Measurements from ENCODE around the gene ZCCHC9.
"Not testable (repeated sequence)": the region's sequence is repeated elsewhere in the genome, so short reads cannot be mapped to it uniquely, and the experiment has no call there.

Gene ZCCHC9

GRCh38 chr5:81301271-81302015 lies at the start of gene ZCCHC9:
ZCCHC9 (plus strand) TSS chr5:81301587; CDS start chr5:81304758, 3,171 bp downstream.
- H3K27ac ChIP-seq (ENCODE audit: low read depth, low read length): peak within 1 kb of the TSS; percentile 23
- H3K9me3 ChIP-seq (ENCODE audit: control insufficient read depth, insufficient read depth, low read depth, low read length): no peaks in the 10 kb centered on the region
- peak within 1 kb of the TSS; percentile 83 for H3K9ac ChIP-seq (ENCODE audit: low read length)
- peak within 1 kb of the TSS; percentile 76 for H3K4me3 ChIP-seq (ENCODE audit: low read depth, low read length)
- peaks cover 6% of the 10 kb centered on the region; the same call in 1 of the 2 replicates for H3K4me1 ChIP-seq (ENCODE audit: control insufficient read depth, insufficient read depth, low read length)
- H3K27me3 ChIP-seq (ENCODE audit: control insufficient read depth, insufficient read depth, low read length): no peaks in the 10 kb centered on the region
- H3K36me3 ChIP-seq (ENCODE audit: control insufficient read depth, insufficient read depth, low read length): peaks cover 5% of the 10 kb centered on the region

GRCh38 chr5:81251922-81252321 lies 49.5 kb upstream of the ZCCHC9 start:
- Histone ChIP-seq H3K27ac (ENCODE audit: low read depth, low read length) (no peak overlapping the region), H3K4me3 (ENCODE audit: low read depth, low read length) (no peak overlapping the region), H3K4me1 (ENCODE audit: control insufficient read depth, insufficient read depth, low read length) (peaks cover 19% of the 10 kb centered on the region), H3K9ac (ENCODE audit: low read length) (no peak overlapping the region), H3K27me3 (ENCODE audit: control insufficient read depth, insufficient read depth, low read length) (no peaks in the 10 kb centered on the region), H3K36me3 (ENCODE audit: control insufficient read depth, insufficient read depth, low read length) (peaks cover 8% of the 10 kb centered on the region), H3K9me3 (ENCODE audit: control insufficient read depth, insufficient read depth, low read depth, low read length) (no peaks in the 10 kb centered on the region)

GRCh38 chr5:81252904-81253303 lies 48.5 kb upstream of the ZCCHC9 start:
- no peaks in the 10 kb centered on the region for H3K27me3 ChIP-seq (ENCODE audit: control insufficient read depth, insufficient read depth, low read length)
- no peak overlapping the region for H3K27ac ChIP-seq (ENCODE audit: low read depth, low read length)
- H3K9me3 ChIP-seq (ENCODE audit: control insufficient read depth, insufficient read depth, low read depth, low read length): no peaks in the 10 kb centered on the region
- H3K9ac ChIP-seq (ENCODE audit: low read length): no peak overlapping the region
- H3K4me1 ChIP-seq (ENCODE audit: control insufficient read depth, insufficient read depth, low read length): peaks cover 11% of the 10 kb centered on the region
- H3K36me3 ChIP-seq (ENCODE audit: control insufficient read depth, insufficient read depth, low read length): peaks cover 8% of the 10 kb centered on the region
- H3K4me3 ChIP-seq (ENCODE audit: low read depth, low read length): no peak overlapping the region

- no peak overlapping the region for H3K27ac ChIP-seq (ENCODE audit: low read depth, low read length)
- H3K4me3 ChIP-seq (ENCODE audit: low read depth, low read length): no peak overlapping the region
- peaks cover 8% of the 10 kb centered on the region for H3K36me3 ChIP-seq (ENCODE audit: control insufficient read depth, insufficient read depth, low read length)
- peaks cover 9% of the 10 kb centered on the region; the same call in 1 of the 2 replicates for H3K4me1 ChIP-seq (ENCODE audit: control insufficient read depth, insufficient read depth, low read length)
- H3K9me3 ChIP-seq (ENCODE audit: control insufficient read depth, insufficient read depth, low read depth, low read length): no peaks in the 10 kb centered on the region
- H3K9ac ChIP-seq (ENCODE audit: low read length): no peak overlapping the region
- H3K27me3 ChIP-seq (ENCODE audit: control insufficient read depth, insufficient read depth, low read length): no peaks in the 10 kb centered on the region
Observed at GRCh38 chr5:81253875-81254274, 47.5 kb upstream of the ZCCHC9 start.

- Histone ChIP-seq H3K4me3 (ENCODE audit: low read depth, low read length) (no peak overlapping the region), H3K36me3 (ENCODE audit: control insufficient read depth, insufficient read depth, low read length) (peaks cover 16% of the 10 kb centered on the region), H3K27ac (ENCODE audit: low read depth, low read length) (no peak overlapping the region)
Observed at GRCh38 chr5:81254886-81255559, 46.4 kb upstream of the ZCCHC9 start.

GRCh38 chr5:81256766-81257165 lies 44.6 kb upstream of the ZCCHC9 start:
- no peak overlapping the region for H3K9ac ChIP-seq (ENCODE audit: low read length)
- H3K36me3 ChIP-seq (ENCODE audit: control insufficient read depth, insufficient read depth, low read length): peaks cover 16% of the 10 kb centered on the region
- H3K27me3 ChIP-seq (ENCODE audit: control insufficient read depth, insufficient read depth, low read length): no peaks in the 10 kb centered on the region
- no peak overlapping the region for H3K4me3 ChIP-seq (ENCODE audit: low read depth, low read length)
- no peak overlapping the region for H3K27ac ChIP-seq (ENCODE audit: low read depth, low read length)
- H3K4me1 ChIP-seq (ENCODE audit: control insufficient read depth, insufficient read depth, low read length): 0 out of 2 replicates have a peak, but pooled peaks cover 3% of the 10 kb centered on the region
- no peaks in the 10 kb centered on the region for H3K9me3 ChIP-seq (ENCODE audit: control insufficient read depth, insufficient read depth, low read depth, low read length)

More at GRCh38 chr5:81254886-81255559, 46.4 kb upstream of the ZCCHC9 start:
- Histone ChIP-seq H3K4me1 (ENCODE audit: control insufficient read depth, insufficient read depth, low read length) (0 out of 2 replicates have a peak, but pooled peaks cover 3% of the 10 kb centered on the region), H3K27me3 (ENCODE audit: control insufficient read depth, insufficient read depth, low read length) (no peaks in the 10 kb centered on the region), H3K9me3 (ENCODE audit: control insufficient read depth, insufficient read depth, low read depth, low read length) (no peaks in the 10 kb centered on the region), H3K9ac (ENCODE audit: low read length) (no peak overlapping the region)

GRCh38 chr5:81262796-81263195 lies 38.6 kb upstream of the ZCCHC9 start:
- not testable (repeated sequence) for H3K9me3 ChIP-seq (ENCODE audit: control insufficient read depth, insufficient read depth, low read depth, low read length); H3K4me3 ChIP-seq (ENCODE audit: low read depth, low read length); H3K9ac ChIP-seq (ENCODE audit: low read length); H3K36me3 ChIP-seq (ENCODE audit: control insufficient read depth, insufficient read depth, low read length); H3K4me1 ChIP-seq (ENCODE audit: control insufficient read depth, insufficient read depth, low read length); H3K27ac ChIP-seq (ENCODE audit: low read depth, low read length); H3K27me3 ChIP-seq (ENCODE audit: control insufficient read depth, insufficient read depth, low read length)

GRCh38 chr5:81265101-81265500 lies 36.3 kb upstream of the ZCCHC9 start:
- Histone ChIP-seq H3K9ac (ENCODE audit: low read length) (no peak overlapping the region), H3K27ac (ENCODE audit: low read depth, low read length) (no peak overlapping the region), H3K36me3 (ENCODE audit: control insufficient read depth, insufficient read depth, low read length) (no peaks in the 10 kb centered on the region; the same call in 1 of the 2 replicates), H3K4me3 (ENCODE audit: low read depth, low read length) (no peak overlapping the region), H3K27me3 (ENCODE audit: control insufficient read depth, insufficient read depth, low read length) (no peaks in the 10 kb centered on the region), H3K9me3 (ENCODE audit: control insufficient read depth, insufficient read depth, low read depth, low read length) (no peaks in the 10 kb centered on the region; the same call in 1 of the 2 replicates), H3K4me1 (ENCODE audit: control insufficient read depth, insufficient read depth, low read length) (peaks cover 17% of the 10 kb centered on the region)

GRCh38 chr5:81268521-81269196 lies 32.7 kb upstream of the ZCCHC9 start:
- Histone ChIP-seq H3K9ac (ENCODE audit: low read length) (no peak overlapping the region), H3K27ac (ENCODE audit: low read depth, low read length) (0 out of 2 replicates have a peak overlapping the region, but pooled peaks have one; percentile 56), H3K4me3 (ENCODE audit: low read depth, low read length) (no peak overlapping the region)

GRCh38 chr5:81269751-81270393 lies 31.5 kb upstream of the ZCCHC9 start:
- H3K9me3 ChIP-seq (ENCODE audit: control insufficient read depth, insufficient read depth, low read depth, low read length): no peaks in the 10 kb centered on the region
- H3K36me3 ChIP-seq (ENCODE audit: control insufficient read depth, insufficient read depth, low read length): no peaks in the 10 kb centered on the region
- no peaks in the 10 kb centered on the region for H3K27me3 ChIP-seq (ENCODE audit: control insufficient read depth, insufficient read depth, low read length)
- peak overlapping the region; percentile 41; the same call in 1 of the 2 replicates for H3K4me3 ChIP-seq (ENCODE audit: low read depth, low read length)
- peaks cover 25% of the 10 kb centered on the region for H3K4me1 ChIP-seq (ENCODE audit: control insufficient read depth, insufficient read depth, low read length)
- H3K27ac ChIP-seq (ENCODE audit: low read depth, low read length): peak overlapping the region; percentile 27; the same call in 1 of the 2 replicates
- peak overlapping the region; percentile 48 for H3K9ac ChIP-seq (ENCODE audit: low read length)

More at GRCh38 chr5:81268521-81269196, 32.7 kb upstream of the ZCCHC9 start:
- Histone ChIP-seq H3K27me3 (ENCODE audit: control insufficient read depth, insufficient read depth, low read length) (no peaks in the 10 kb centered on the region), H3K4me1 (ENCODE audit: control insufficient read depth, insufficient read depth, low read length) (peaks cover 25% of the 10 kb centered on the region), H3K36me3 (ENCODE audit: control insufficient read depth, insufficient read depth, low read length) (no peaks in the 10 kb centered on the region; the same call in 1 of the 2 replicates), H3K9me3 (ENCODE audit: control insufficient read depth, insufficient read depth, low read depth, low read length) (no peaks in the 10 kb centered on the region; the same call in 1 of the 2 replicates)

Data from HUES6 (cell line).